MM.1S (cell line): ENCODE measurements around the gene POP5.

Experiments used
- DNase-seq: peaks from one replicate; pipeline ENCODE4 v3.0.0-alpha.2; 2015
- H2AFZ ChIP-seq: fragments of 300-600 bp; sonication (generic); 2 replicates; pipeline ENCODE4 v1.6.0; 2016; ENCODE audit warnings: antibody characterized with exemption, low read length
- H3F3A ChIP-seq: fragments of 300-600 bp; sonication (generic); 2 replicates; pipeline ENCODE4 v1.6.1; 2016; ENCODE audit warnings: mild to moderate bottlenecking, antibody characterized with exemption, low read length, moderate library complexity, mixed read lengths; ENCODE audit not compliant: insufficient read depth
- H3K27ac ChIP-seq: fragments of 300-600 bp; sonication (generic); 2 replicates; pipeline ENCODE4 v1.5.1; 2016; ENCODE audit warnings: mild to moderate bottlenecking, low read length
- H3K27me3 ChIP-seq: fragments of 300-600 bp; sonication (generic); replicated peaks from 2 replicates; pipeline ENCODE4 v1.6.0; 2016; ENCODE audit warnings: low read length; ENCODE audit not compliant: insufficient read depth
- H3K36me3 ChIP-seq: fragments of 300-600 bp; sonication (generic); replicated peaks from 2 replicates; pipeline ENCODE4 v1.6.1; 2016; ENCODE audit warnings: mild to moderate bottlenecking, low read length, mixed read lengths; ENCODE audit not compliant: insufficient read depth
- H3K4me1 ChIP-seq: fragments of 300-600 bp; sonication (generic); 2 replicates; pipeline ENCODE4 v1.6.1; 2016; ENCODE audit warnings: low read length, mixed read lengths
- H3K4me2 ChIP-seq: fragments of 300-600 bp; sonication (generic); 2 replicates; pipeline ENCODE4 v1.6.0; 2016; ENCODE audit warnings: low read depth, low read length
- H3K4me3 ChIP-seq: fragments of 300-600 bp; sonication (generic); 2 replicates; pipeline ENCODE4 v1.5.1; 2016; ENCODE audit warnings: low read length, mixed read lengths
- H3K79me2 ChIP-seq: fragments of 300-600 bp; sonication (generic); 2 replicates; pipeline ENCODE4 v1.6.1; 2016; ENCODE audit warnings: mixed run types, low read length, mixed read lengths
- H3K9ac ChIP-seq: fragments of 300-600 bp; sonication (generic); 2 replicates; pipeline ENCODE4 v1.6.1; 2016; ENCODE audit warnings: low read length, mixed read lengths
- H3K9me2 ChIP-seq: fragments of 300-600 bp; sonication (generic); replicated peaks from 2 replicates; pipeline ENCODE4 v1.6.1; 2016; ENCODE audit warnings: mild to moderate bottlenecking, low read length, mixed read lengths; ENCODE audit not compliant: insufficient read depth
- H3K9me3 ChIP-seq: fragments of 300-600 bp; sonication (generic); replicated peaks from 2 replicates; pipeline ENCODE4 v1.6.1; 2016; ENCODE audit warnings: mild to moderate bottlenecking, low read length, mixed read lengths; ENCODE audit not compliant: insufficient read depth
- H4K20me1 ChIP-seq: fragments of 300-600 bp; sonication (generic); 2 replicates; pipeline ENCODE4 v1.6.1; 2016; ENCODE audit warnings: mild to moderate bottlenecking, low read length, moderate library complexity, mixed read lengths; ENCODE audit not compliant: insufficient read depth
- CTCF ChIP-seq: fragments of 300-600 bp; sonication (generic); IDR thresholded peaks from 2 replicates; pipeline ENCODE4 v1.5.1; 2016; ENCODE audit warnings: antibody characterized with exemption, low read length, mixed read lengths
- EZH2 ChIP-seq: fragments of 300-600 bp; sonication (generic); optimal IDR thresholded peaks from 2 replicates; pipeline ENCODE3; 2017; ENCODE audit warnings: low read depth, mild to moderate bottlenecking, antibody characterized with exemption, low read length, mixed read lengths
- EZH2phosphoT487 ChIP-seq: fragments of 300-600 bp; sonication (generic); IDR thresholded peaks from 2 replicates; pipeline ENCODE4 v1.6.1; 2018; ENCODE audit warnings: antibody characterized with exemption, low read length

The POP5 gene

GRCh38 chr12:120588948-120589930, 8.0 kb upstream of the POP5 start:
- TF ChIP-seq EZH2: no peak
- TF ChIP-seq CTCF: no peak
- no peak for TF ChIP-seq EZH2phosphoT487
- no peaks in the 10 kb centered on the region for H3K36me3 ChIP-seq
- DNase-seq: no peak
- H4K20me1 ChIP-seq: no peaks in the 10 kb centered on the region
- H3K27ac ChIP-seq: no peak overlapping the region
- no peaks in the 10 kb centered on the region for H3K79me2 ChIP-seq
- H3K4me3 ChIP-seq: no peak overlapping the region
- H2AFZ ChIP-seq: no peak overlapping the region
- no peaks in the 10 kb centered on the region for H3K4me1 ChIP-seq
- H3K9ac ChIP-seq: no peak overlapping the region
- no peaks in the 10 kb centered on the region for H3K9me3 ChIP-seq
- no peaks in the 10 kb centered on the region for H3K9me2 ChIP-seq
- H3K27me3 ChIP-seq: no peaks in the 10 kb centered on the region
- H3F3A ChIP-seq: no peaks in the 10 kb centered on the region
- no peak overlapping the region for H3K4me2 ChIP-seq

- no peaks in the 10 kb centered on the region for H3K36me3 ChIP-seq
- H3K4me3 ChIP-seq: no peak overlapping the region
- no peaks in the 10 kb centered on the region for H3K27me3 ChIP-seq
- no peak overlapping the region for H3K9ac ChIP-seq
- H3K9me2 ChIP-seq: no peaks in the 10 kb centered on the region
- 0 out of 2 replicates have a peak, but pooled peaks cover 6% of the 10 kb centered on the region for H3K4me1 ChIP-seq
- DNase-seq: no peak
- TF ChIP-seq CTCF (no peak), EZH2phosphoT487 (no peak), EZH2 (no peak)
- no peak overlapping the region for H2AFZ ChIP-seq
- no peaks in the 10 kb centered on the region for H3K79me2 ChIP-seq
- H3K27ac ChIP-seq: no peak overlapping the region
- no peaks in the 10 kb centered on the region for H4K20me1 ChIP-seq
- H3F3A ChIP-seq: no peaks in the 10 kb centered on the region; the same call in 1 of the 2 replicates
- no peaks in the 10 kb centered on the region for H3K9me3 ChIP-seq
- no peak overlapping the region for H3K4me2 ChIP-seq
Observed at GRCh38 chr12:120588371-120588770, 7.2 kb upstream of the POP5 start.

- no peaks in the 10 kb centered on the region for H3K9me3 ChIP-seq
- H3K27me3 ChIP-seq: no peaks in the 10 kb centered on the region
- H3K4me2 ChIP-seq: no peak overlapping the region
- H4K20me1 ChIP-seq: no peaks in the 10 kb centered on the region
- no peaks in the 10 kb centered on the region for H3K9me2 ChIP-seq
- H3K9ac ChIP-seq: no peak overlapping the region
- H3K27ac ChIP-seq: no peak overlapping the region
- DNase-seq: no peak
- H3F3A ChIP-seq: no peaks in the 10 kb centered on the region; the same call in 1 of the 2 replicates
- 0 out of 2 replicates have a peak, but pooled peaks cover 6% of the 10 kb centered on the region for H3K4me1 ChIP-seq
- no peak overlapping the region for H2AFZ ChIP-seq
- H3K36me3 ChIP-seq: no peaks in the 10 kb centered on the region
- no peaks in the 10 kb centered on the region for H3K79me2 ChIP-seq
- no peak overlapping the region for H3K4me3 ChIP-seq
- no peak for TF ChIP-seq CTCF
- TF ChIP-seq EZH2phosphoT487: no peak
- no peak for TF ChIP-seq EZH2
Observed at GRCh38 chr12:120586860-120587259, 5.7 kb upstream of the POP5 start.
